GM19324 (cell line): Measurements from ENCODE around the gene GOLGA6A.
"Not testable (repeated sequence)": the region's sequence is repeated elsewhere in the genome, so short reads cannot be mapped to it uniquely, and the experiment has no call there.

Experiments
- ATAC-seq: cut with Tn5 transposase; IDR thresholded peaks from one replicate; pipeline ENCODE4 v1.9.1; 2021; ENCODE audit warnings: mild to moderate bottlenecking, moderate library complexity; ENCODE audit not compliant: unreplicated experiment, low FRiP score

The GOLGA6A gene

GRCh38 chr15:74055804-74056203, 26.5 kb downstream of the GOLGA6A start:
- no peak for ATAC-seq

- ATAC-seq = no peak
These were observed 28.3 kb downstream of the GOLGA6A start for GRCh38 chr15:74053941-74054529.

- ATAC-seq = no peak
These were observed 28.8 kb downstream of the GOLGA6A start for GRCh38 chr15:74053517-74053916.

- ATAC-seq = not testable (repeated sequence)
These were observed 29.8 kb downstream of the GOLGA6A start for GRCh38 chr15:74052271-74053260.

- ATAC-seq = no peak
These were observed 31.7 kb downstream of the GOLGA6A start for GRCh38 chr15:74050556-74051234.

- ATAC-seq = no peak
These were observed 32.2 kb downstream of the GOLGA6A start for GRCh38 chr15:74050127-74050526.

- no peak for ATAC-seq
These were observed 36.1 kb downstream of the GOLGA6A start for GRCh38 chr15:74046275-74046674.

GRCh38 chr15:74045636-74046274, 36.6 kb downstream of the GOLGA6A start:
- no peak for ATAC-seq

GRCh38 chr15:74045184-74045583, 37.2 kb downstream of the GOLGA6A start:
- ATAC-seq = no peak

- no peak for ATAC-seq
These were observed 37.9 kb downstream of the GOLGA6A start for GRCh38 chr15:74044267-74045110.

- no peak for ATAC-seq
These were observed 38.7 kb downstream of the GOLGA6A start for GRCh38 chr15:74043425-74044266.

GRCh38 chr15:74042603-74043424, 39.5 kb downstream of the GOLGA6A start:
- ATAC-seq = no peak

GRCh38 chr15:74041777-74042435, 40.4 kb downstream of the GOLGA6A start:
- no peak for ATAC-seq

GRCh38 chr15:74041311-74041756, 41.0 kb downstream of the GOLGA6A start:
- ATAC-seq = no peak

- ATAC-seq = no peak
These were observed 42.1 kb downstream of the GOLGA6A start for GRCh38 chr15:74040109-74040850.

GRCh38 chr15:74039656-74040010, 42.7 kb downstream of the GOLGA6A start:
- ATAC-seq = no peak
